HFF-Myc (cell line): ENCODE results near the gene GOT1.

Source experiments
- DNase-seq: peaks from one replicate; pipeline ENCODE4 v3.0.0-alpha.2; 2011; ENCODE audit warnings: low read depth; ENCODE audit errors: extremely low read depth
- H3K4me3 ChIP-seq: replicated peaks from 2 replicates; pipeline ENCODE4 v1.5.1; 2011; ENCODE audit warnings: low read depth, mild to moderate bottlenecking, control low read depth, low read length
- TF ChIP-seq, protein P1 (sequence below): IDR thresholded peaks from 2 replicates; pipeline ENCODE4 v1.5.1; 2012; ENCODE audit warnings: mild to moderate bottlenecking, low read depth, low read length, control low read depth; ENCODE audit errors: missing control alignments

The GOT1 gene

DNA sequence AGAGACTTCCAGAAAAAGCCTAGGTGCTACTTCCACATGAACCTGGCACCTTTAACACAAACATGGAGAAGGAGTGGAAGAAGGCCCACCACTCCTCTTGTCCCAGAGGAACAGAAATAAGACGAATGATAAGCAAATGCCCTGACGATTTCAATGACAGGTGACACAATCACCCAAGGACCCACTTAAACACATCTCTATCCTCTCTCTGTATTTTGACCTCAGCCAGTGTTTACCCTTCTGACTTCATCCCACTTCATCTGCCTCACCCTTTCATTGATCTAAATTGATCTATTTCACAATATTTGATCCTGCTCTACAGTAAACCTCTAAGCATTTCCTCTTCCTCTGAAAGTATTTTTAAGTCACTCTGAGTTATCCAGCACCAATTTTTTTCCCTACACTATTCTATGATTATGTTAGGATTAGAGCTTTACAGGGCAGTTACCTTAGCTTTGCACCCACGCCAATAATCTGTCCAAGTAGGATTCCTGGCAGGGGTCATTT, 9.1 kb downstream of the GOT1 start:
- no peak overlapping the region for H3K4me3 ChIP-seq
- TF ChIP-seq, protein P1, sequence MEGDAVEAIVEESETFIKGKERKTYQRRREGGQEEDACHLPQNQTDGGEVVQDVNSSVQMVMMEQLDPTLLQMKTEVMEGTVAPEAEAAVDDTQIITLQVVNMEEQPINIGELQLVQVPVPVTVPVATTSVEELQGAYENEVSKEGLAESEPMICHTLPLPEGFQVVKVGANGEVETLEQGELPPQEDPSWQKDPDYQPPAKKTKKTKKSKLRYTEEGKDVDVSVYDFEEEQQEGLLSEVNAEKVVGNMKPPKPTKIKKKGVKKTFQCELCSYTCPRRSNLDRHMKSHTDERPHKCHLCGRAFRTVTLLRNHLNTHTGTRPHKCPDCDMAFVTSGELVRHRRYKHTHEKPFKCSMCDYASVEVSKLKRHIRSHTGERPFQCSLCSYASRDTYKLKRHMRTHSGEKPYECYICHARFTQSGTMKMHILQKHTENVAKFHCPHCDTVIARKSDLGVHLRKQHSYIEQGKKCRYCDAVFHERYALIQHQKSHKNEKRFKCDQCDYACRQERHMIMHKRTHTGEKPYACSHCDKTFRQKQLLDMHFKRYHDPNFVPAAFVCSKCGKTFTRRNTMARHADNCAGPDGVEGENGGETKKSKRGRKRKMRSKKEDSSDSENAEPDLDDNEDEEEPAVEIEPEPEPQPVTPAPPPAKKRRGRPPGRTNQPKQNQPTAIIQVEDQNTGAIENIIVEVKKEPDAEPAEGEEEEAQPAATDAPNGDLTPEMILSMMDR, result no peak
- DNase-seq, result no peak

DNA sequence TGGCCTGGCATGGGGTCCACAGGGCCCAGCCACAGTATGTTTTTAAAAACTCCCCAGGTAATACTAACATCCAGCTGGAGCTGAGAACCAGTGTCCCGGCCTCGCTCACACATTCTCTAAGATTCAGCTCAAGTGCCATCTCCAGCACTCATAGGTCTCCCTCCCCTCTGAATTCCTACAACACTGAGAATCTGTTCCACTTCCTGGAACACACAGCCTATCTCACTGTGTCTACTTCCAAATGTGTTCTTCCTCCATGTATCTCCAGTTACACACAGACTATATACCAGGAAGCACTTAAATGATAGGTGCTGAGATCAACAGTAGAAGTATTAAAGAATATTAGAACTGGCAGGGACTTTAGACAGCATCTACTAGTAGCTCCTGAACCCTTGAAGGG, 10.7 kb downstream of the GOT1 start:
- TF ChIP-seq, protein P1, result no peak
- H3K4me3 ChIP-seq, result no peak overlapping the region
- DNase-seq, result no peak

DNA sequence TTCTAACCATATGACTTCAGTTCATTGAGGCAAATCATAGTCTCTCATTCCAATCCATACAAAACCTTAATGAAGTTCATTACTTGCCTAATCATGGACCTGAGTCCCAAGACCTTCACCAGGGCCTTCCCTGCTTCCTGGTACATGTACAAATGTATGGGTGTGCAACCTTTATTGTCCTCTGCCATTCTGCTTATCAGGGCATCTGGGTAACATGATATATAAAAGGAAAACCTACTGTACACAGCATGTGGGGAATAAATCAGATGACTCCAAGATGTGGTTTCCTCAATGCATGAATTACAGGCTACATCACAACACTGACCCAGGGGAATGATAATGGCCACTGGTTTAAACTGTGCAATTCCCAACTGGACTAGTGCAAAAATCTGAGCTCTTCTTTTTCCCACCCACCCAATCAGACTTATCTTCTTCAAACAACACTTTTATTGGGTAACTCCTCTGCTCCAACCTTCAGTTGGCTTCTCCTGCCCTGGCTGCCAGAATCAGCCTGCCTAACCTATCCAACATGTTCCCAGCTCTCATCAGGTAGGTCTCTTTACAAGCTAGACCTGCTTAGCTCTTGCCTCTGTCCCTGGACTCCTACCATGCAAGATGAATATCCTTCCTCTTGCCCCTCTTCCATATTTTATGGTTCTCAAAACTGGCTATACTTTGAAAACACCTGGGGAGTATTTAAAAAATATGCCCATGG, 11.4 kb downstream of the GOT1 start:
- no peak overlapping the region for H3K4me3 ChIP-seq
- TF ChIP-seq, protein P1, result no peak
- no peak for DNase-seq

DNA sequence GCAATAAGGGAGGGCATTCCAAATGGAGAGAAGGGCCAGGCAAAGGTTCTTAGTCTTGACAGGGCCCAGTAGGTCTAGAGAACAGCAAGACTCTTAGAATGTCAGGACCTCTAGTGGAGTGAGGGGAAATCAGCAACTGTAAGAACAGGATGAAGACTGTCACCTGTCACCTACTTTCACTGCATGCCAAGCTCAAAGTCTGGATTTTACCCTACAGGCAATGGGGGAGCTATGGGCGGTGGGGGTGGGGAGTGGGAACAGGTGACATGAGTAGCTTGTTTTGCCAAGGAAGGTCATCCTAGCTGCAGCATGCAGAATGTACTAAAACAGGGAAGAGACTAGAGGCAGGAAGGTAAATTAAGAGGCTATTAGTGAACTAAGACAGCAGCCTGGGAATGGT, 18.3 kb downstream of the GOT1 start:
- H3K4me3 ChIP-seq, result no peak overlapping the region
- DNase-seq, result no peak
- TF ChIP-seq, protein P1, result no peak

DNA sequence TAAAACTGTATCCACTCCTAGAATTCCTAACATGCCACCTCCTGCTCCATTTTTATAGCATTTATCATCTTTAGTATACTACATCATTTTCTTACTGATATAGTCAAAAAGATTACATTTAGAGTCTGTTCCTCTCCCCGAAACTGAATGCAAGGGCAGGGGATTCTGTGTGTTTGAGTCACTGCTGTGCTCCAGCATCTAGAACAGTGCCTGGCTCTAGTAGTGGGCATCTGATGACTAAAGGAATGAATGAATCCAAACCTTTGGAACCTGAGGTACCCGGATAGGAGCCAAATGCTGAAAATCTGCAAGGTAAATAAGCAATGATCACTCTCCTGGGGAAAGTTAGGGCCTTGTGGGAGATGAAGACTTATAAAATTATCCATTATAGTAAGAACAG, 18.9 kb downstream of the GOT1 start:
- no peak for DNase-seq
- TF ChIP-seq, protein P1, result no peak
- no peak overlapping the region for H3K4me3 ChIP-seq

DNA sequence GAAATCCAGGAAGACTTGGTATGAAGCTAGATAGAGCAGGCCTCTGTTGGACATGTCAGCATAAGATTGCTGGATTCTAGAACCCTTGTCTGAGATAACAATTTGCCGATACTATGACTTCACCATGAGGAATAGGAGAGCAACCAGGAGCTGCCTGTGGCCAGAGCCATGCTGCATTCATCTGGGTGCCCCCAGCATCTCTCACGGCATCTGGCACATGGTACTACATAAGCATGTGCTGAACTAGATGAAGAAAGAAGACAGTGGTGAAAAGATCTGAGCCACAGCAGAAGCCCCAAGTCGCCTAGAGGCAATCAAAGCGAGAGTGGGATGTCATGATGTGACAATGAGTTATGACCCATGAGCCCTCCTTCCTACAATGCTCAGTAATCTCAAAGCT, 19.5 kb downstream of the GOT1 start:
- no peak overlapping the region for H3K4me3 ChIP-seq
- DNase-seq, result no peak
- TF ChIP-seq, protein P1, result no peak

DNA sequence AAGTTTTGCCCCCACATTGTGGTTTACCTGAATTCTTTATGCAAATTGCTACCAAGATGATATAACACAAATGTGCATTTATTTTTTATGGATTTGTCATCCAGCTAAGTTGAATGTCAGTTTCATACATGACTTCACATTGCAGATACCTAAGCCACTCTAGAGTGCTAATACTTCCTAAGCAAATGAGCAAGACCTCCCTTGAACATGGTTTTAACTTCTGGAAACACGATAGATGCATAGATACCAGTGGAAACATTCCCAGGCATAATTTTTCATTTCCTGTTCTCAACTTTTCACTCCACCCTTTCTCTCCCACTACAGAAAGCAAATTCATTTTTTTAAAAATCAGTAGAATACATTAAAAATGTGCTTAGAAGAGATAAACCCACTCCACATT, 20.3 kb downstream of the GOT1 start:
- no peak for DNase-seq
- no peak overlapping the region for H3K4me3 ChIP-seq
- TF ChIP-seq, protein P1, result no peak
